ENCODE results near the gene SCO1.
"Not testable (repeated sequence)": the region's sequence is repeated elsewhere in the genome, so short reads cannot be mapped to it uniquely, and the experiment has no call there.

SCO1 gene

GRCh38 chr17:10698096-10698818 is 924 bp upstream of the SCO1 start:
- TF ChIP-seq CTCF (IDR thresholded peaks at IDR 0.05; ENCODE audit: low read depth, low read length): no peak
- DNase-seq (ENCODE audit: low read depth in 2 of 2): peak; percentile 44 to 59
- H3K4me3 ChIP-seq (replicated peaks in 1 of 2; ENCODE audit: low read depth in 2 of 2, low read length in 2 of 2): peak overlapping the region; percentile 97 to 98

GRCh38 chr17:10695875-10696407 is 1.4 kb downstream of the SCO1 start:
- not testable (repeated sequence) for DNase-seq (ENCODE audit: low read depth in 2 of 2)
- H3K4me3 ChIP-seq (replicated peaks in 1 of 2; ENCODE audit: low read depth in 2 of 2, low read length in 2 of 2): peak overlapping the region in 1 of 2 donors; percentile 98

GRCh38 chr17:10687499-10687898 is 9.8 kb downstream of the SCO1 start:
- TF ChIP-seq CTCF (IDR thresholded peaks at IDR 0.05; ENCODE audit: low read depth, low read length): no peak
- DNase-seq (ENCODE audit: low read depth in 2 of 2): no peak

GRCh38 chr17:10683853-10684252 is 13.5 kb downstream of the SCO1 start:
- peak; percentile 49 for TF ChIP-seq CTCF (IDR thresholded peaks at IDR 0.05; ENCODE audit: low read depth, low read length)
- peak; percentile 57 to 68 for DNase-seq (ENCODE audit: low read depth in 2 of 2)
- H3K4me3 ChIP-seq (replicated peaks in 1 of 2; ENCODE audit: low read depth in 2 of 2, low read length in 2 of 2): no peak overlapping the region

More at GRCh38 chr17:10687499-10687898, 9.8 kb downstream of the SCO1 start:
- no peak overlapping the region for H3K4me3 ChIP-seq (replicated peaks in 1 of 2; ENCODE audit: low read depth in 2 of 2, low read length in 2 of 2)

GRCh38 chr17:10681866-10682446 is 15.4 kb downstream of the SCO1 start:
- no peak for TF ChIP-seq CTCF (IDR thresholded peaks at IDR 0.05; ENCODE audit: low read depth, low read length)
- DNase-seq (ENCODE audit: low read depth in 2 of 2): peak; percentile 4 to 80
- H3K4me3 ChIP-seq (replicated peaks in 1 of 2; ENCODE audit: low read depth in 2 of 2, low read length in 2 of 2): no peak overlapping the region

GRCh38 chr17:10674704-10675103 is 22.6 kb downstream of the SCO1 start:
- no peak for DNase-seq (ENCODE audit: low read depth in 2 of 2)
- TF ChIP-seq CTCF (IDR thresholded peaks at IDR 0.05; ENCODE audit: low read depth, low read length): no peak
- no peak overlapping the region for H3K4me3 ChIP-seq (replicated peaks in 1 of 2; ENCODE audit: low read depth in 2 of 2, low read length in 2 of 2)

- H3K4me3 ChIP-seq (replicated peaks in 1 of 2; ENCODE audit: low read depth in 2 of 2, low read length in 2 of 2): no peak overlapping the region
- no peak for TF ChIP-seq CTCF (IDR thresholded peaks at IDR 0.05; ENCODE audit: low read depth, low read length)
- no peak for DNase-seq (ENCODE audit: low read depth in 2 of 2)
Measured at GRCh38 chr17:10673312-10673711, 24.0 kb downstream of the SCO1 start.

Data from cardiac fibroblast (primary cell).